ENCODE measurements around the gene INPP5E.

Gene INPP5E

GRCh38 chr9:136424750-136425362 is 14.8 kb downstream of the INPP5E start:
- Histone ChIP-seq H3K4me3 (ENCODE audit: low read length) (no peak overlapping the region), H3K27me3 (ENCODE audit: control insufficient read depth, low read length) (no peaks in the 10 kb centered on the region), H3K79me2 (ENCODE audit: control insufficient read depth, low read length) (no peaks in the 10 kb centered on the region; the same call in 1 of the 2 replicates), H4K20me1 (ENCODE audit: control insufficient read depth, insufficient read depth, low read depth, low read length) (no peaks in the 10 kb centered on the region), H3K4me1 (ENCODE audit: control insufficient read depth, low read length) (no peaks in the 10 kb centered on the region), H3K9me2 (replicated peaks; ENCODE audit: control insufficient read depth, low read length) (no peaks in the 10 kb centered on the region), H3K36me3 (ENCODE audit: control insufficient read depth, low read length) (peaks cover 70% of the 10 kb centered on the region), H3F3A (ENCODE audit: control insufficient read depth, insufficient read depth) (peaks cover 6% of the 10 kb centered on the region; the same call in 1 of the 2 replicates), H3K4me2 (ENCODE audit: low read length) (no peak overlapping the region), H3K27ac (ENCODE audit: low read depth, low read length) (no peak overlapping the region), H3K9me3 (ENCODE audit: control insufficient read depth, insufficient read depth, low read length) (no peaks in the 10 kb centered on the region)
- TF ChIP-seq EZH2phosphoT487 (IDR thresholded peaks at IDR 0.05; ENCODE audit: borderline replicate concordance, low read length) (no peak), CTCF (IDR thresholded peaks at IDR 0.05; ENCODE audit: low read depth, low read length, poor library complexity, severe bottlenecking) (no peak)

- H3K27me3 ChIP-seq (ENCODE audit: control insufficient read depth, low read length) = no peaks in the 10 kb centered on the region
- H4K20me1 ChIP-seq (ENCODE audit: control insufficient read depth, insufficient read depth, low read depth, low read length) = no peaks in the 10 kb centered on the region
- TF ChIP-seq EZH2phosphoT487 (IDR thresholded peaks at IDR 0.05; ENCODE audit: borderline replicate concordance, low read length) (no peak), CTCF (IDR thresholded peaks at IDR 0.05; ENCODE audit: low read depth, low read length, poor library complexity, severe bottlenecking) (no peak)
- H3K27ac ChIP-seq (ENCODE audit: low read depth, low read length) = no peak overlapping the region
- H3K79me2 ChIP-seq (ENCODE audit: control insufficient read depth, low read length) = no peaks in the 10 kb centered on the region; the same call in 1 of the 2 replicates
- no peak overlapping the region for H3K4me2 ChIP-seq (ENCODE audit: low read length)
- no peaks in the 10 kb centered on the region for H3K9me2 ChIP-seq (replicated peaks; ENCODE audit: control insufficient read depth, low read length)
- no peak overlapping the region for H3K4me3 ChIP-seq (ENCODE audit: low read length)
- H3K9me3 ChIP-seq (ENCODE audit: control insufficient read depth, insufficient read depth, low read length) = no peaks in the 10 kb centered on the region
- H3F3A ChIP-seq (ENCODE audit: control insufficient read depth, insufficient read depth) = peaks cover 4% of the 10 kb centered on the region; the same call in 1 of the 2 replicates
- no peaks in the 10 kb centered on the region for H3K4me1 ChIP-seq (ENCODE audit: control insufficient read depth, low read length)
- peaks cover 71% of the 10 kb centered on the region for H3K36me3 ChIP-seq (ENCODE audit: control insufficient read depth, low read length)
Observed at GRCh38 chr9:136423432-136424146, 16.1 kb downstream of the INPP5E start.

GRCh38 chr9:136422876-136423275 is 16.8 kb downstream of the INPP5E start:
- Histone ChIP-seq H3K4me3 (ENCODE audit: low read length) (no peak overlapping the region), H3F3A (ENCODE audit: control insufficient read depth, insufficient read depth) (no peaks in the 10 kb centered on the region), H3K36me3 (ENCODE audit: control insufficient read depth, low read length) (peaks cover 79% of the 10 kb centered on the region), H3K4me2 (ENCODE audit: low read length) (no peak overlapping the region), H3K27ac (ENCODE audit: low read depth, low read length) (no peak overlapping the region), H3K79me2 (ENCODE audit: control insufficient read depth, low read length) (no peaks in the 10 kb centered on the region; the same call in 1 of the 2 replicates), H3K4me1 (ENCODE audit: control insufficient read depth, low read length) (no peaks in the 10 kb centered on the region), H3K27me3 (ENCODE audit: control insufficient read depth, low read length) (no peaks in the 10 kb centered on the region), H3K9me2 (replicated peaks; ENCODE audit: control insufficient read depth, low read length) (no peaks in the 10 kb centered on the region), H4K20me1 (ENCODE audit: control insufficient read depth, insufficient read depth, low read depth, low read length) (no peaks in the 10 kb centered on the region), H3K9me3 (ENCODE audit: control insufficient read depth, insufficient read depth, low read length) (no peaks in the 10 kb centered on the region)
- TF ChIP-seq CTCF (IDR thresholded peaks at IDR 0.05; ENCODE audit: low read depth, low read length, poor library complexity, severe bottlenecking) = no peak
- TF ChIP-seq EZH2phosphoT487 (IDR thresholded peaks at IDR 0.05; ENCODE audit: borderline replicate concordance, low read length) = no peak
